H9 (cell line): Measurements from ENCODE around the gene HHATL. TPM values are rescaled to one million over a fixed set of nuclear protein-coding genes. Genes with fewer than 3 reads are reported as not detected.

Experiments
- DNase-seq: peaks from one replicate; pipeline ENCODE4 v3.0.0-alpha.2; 2017
- H2AFZ ChIP-seq: one replicate; pipeline ENCODE4 v1.6.1; 2013; ENCODE audit warnings: mild to moderate bottlenecking, low read length, control low read depth, moderate library complexity
- H2AK5ac ChIP-seq: 2 replicates; pipeline ENCODE4 v1.6.1; 2013; ENCODE audit warnings: low read length, control low read depth, mixed read lengths; ENCODE audit not compliant: insufficient read length
- H2BK120ac ChIP-seq: one replicate; pipeline ENCODE4 v1.6.1; 2013; ENCODE audit warnings: low read depth, mild to moderate bottlenecking, low read length, control low read depth, inconsistent platforms; ENCODE audit not compliant: poor library complexity, severe bottlenecking
- H2BK12ac ChIP-seq: 2 replicates; pipeline ENCODE4 v1.6.1; 2013; ENCODE audit warnings: low read length, control low read depth, mixed read lengths, low read depth; ENCODE audit not compliant: insufficient read length
- H2BK15ac ChIP-seq: 2 replicates; pipeline ENCODE4 v1.6.1; 2013; ENCODE audit warnings: low read depth, low read length, control low read depth
- H2BK20ac ChIP-seq: one replicate; pipeline ENCODE4 v1.6.1; 2013; ENCODE audit warnings: low read depth, mild to moderate bottlenecking, low read length, control low read depth, inconsistent platforms; ENCODE audit not compliant: poor library complexity, severe bottlenecking
- H2BK5ac ChIP-seq: 2 replicates; pipeline ENCODE4 v1.6.1; 2013; ENCODE audit warnings: low read length, control low read depth, mixed read lengths; ENCODE audit not compliant: insufficient read length
- H3K14ac ChIP-seq: 2 replicates; pipeline ENCODE4 v1.6.1; 2013; ENCODE audit warnings: low read length, control low read depth; ENCODE audit not compliant: insufficient read depth
- H3K18ac ChIP-seq: 2 replicates; pipeline ENCODE4 v1.6.1; 2013; ENCODE audit warnings: low read depth, mild to moderate bottlenecking, mixed read lengths, low read length, control low read depth; ENCODE audit not compliant: insufficient read length
- H3K23ac ChIP-seq: 2 replicates; pipeline ENCODE4 v1.6.1; 2013; ENCODE audit warnings: low read length, control low read depth, mixed read lengths, low read depth; ENCODE audit not compliant: insufficient read length
- H3K23me2 ChIP-seq: 2 replicates; pipeline ENCODE4 v1.6.1; 2013; ENCODE audit warnings: low read depth, mild to moderate bottlenecking, mixed read lengths, low read length, control low read depth; ENCODE audit not compliant: insufficient read length, poor library complexity, severe bottlenecking
- H3K27ac ChIP-seq: 2 replicates; pipeline ENCODE4 v1.5.1; 2013; ENCODE audit warnings: low read length, control low read depth, mixed read lengths, low read depth; ENCODE audit not compliant: insufficient read length
- H3K27me3 ChIP-seq: 2 replicates; pipeline ENCODE4 v1.6.1; 2013; ENCODE audit warnings: low read length, control low read depth, inconsistent platforms; ENCODE audit not compliant: insufficient read depth
- H3K4ac ChIP-seq: 2 replicates; pipeline ENCODE4 v1.6.1; 2013; ENCODE audit warnings: low read depth, mild to moderate bottlenecking, control low read depth, inconsistent platforms, low read length, moderate library complexity
- H3K4me1 ChIP-seq: 2 replicates; pipeline ENCODE4 v1.6.1; 2013; ENCODE audit warnings: low read length, control low read depth, inconsistent platforms; ENCODE audit not compliant: insufficient read depth
- H3K4me2 ChIP-seq: 2 replicates; pipeline ENCODE4 v1.6.1; 2013; ENCODE audit warnings: low read length, control low read depth, mixed read lengths; ENCODE audit not compliant: insufficient read length, insufficient read depth
- H3K56ac ChIP-seq: 2 replicates; pipeline ENCODE4 v1.6.1; 2013; ENCODE audit warnings: low read depth, mild to moderate bottlenecking, mixed read lengths, low read length, control low read depth; ENCODE audit not compliant: insufficient read length
- H3K79me1 ChIP-seq: 2 replicates; pipeline ENCODE4 v1.6.1; 2013; ENCODE audit warnings: low read depth, mild to moderate bottlenecking, moderate library complexity, low read length, control low read depth, inconsistent platforms; ENCODE audit not compliant: insufficient read depth, poor library complexity, severe bottlenecking
- H3K79me2 ChIP-seq: 2 replicates; pipeline ENCODE4 v1.6.1; 2013; ENCODE audit warnings: low read length, control low read depth, inconsistent platforms; ENCODE audit not compliant: insufficient read depth
- H3K9ac ChIP-seq: 2 replicates; pipeline ENCODE4 v1.6.1; 2013; ENCODE audit warnings: low read length, control low read depth, mixed read lengths; ENCODE audit not compliant: insufficient read length; ENCODE audit errors: extremely low read depth
- H3K9me3 ChIP-seq: one replicate; pipeline ENCODE4 v1.6.1; 2013; ENCODE audit warnings: low read depth, low read length, inconsistent platforms; ENCODE audit not compliant: control insufficient read depth
- H3T11ph ChIP-seq: one replicate; pipeline ENCODE4 v1.6.1; 2013; ENCODE audit warnings: mild to moderate bottlenecking, low read length, control low read depth, inconsistent platforms
- H4K20me1 ChIP-seq: one replicate; pipeline ENCODE4 v1.6.1; 2013; ENCODE audit not compliant: control insufficient read depth, insufficient read length, insufficient read depth
- H4K5ac ChIP-seq: 2 replicates; pipeline ENCODE4 v1.6.1; 2013; ENCODE audit warnings: low read depth, mild to moderate bottlenecking, mixed read lengths, low read length, control low read depth; ENCODE audit not compliant: insufficient read length
- H4K8ac ChIP-seq: replicated peaks from 2 replicates; pipeline ENCODE4 v1.6.1; 2013; ENCODE audit warnings: low read length, control low read depth, mixed read lengths, low read depth; ENCODE audit not compliant: insufficient read length
- H4K91ac ChIP-seq: 2 replicates; pipeline ENCODE4 v1.6.1; 2013; ENCODE audit warnings: low read depth, mild to moderate bottlenecking, moderate library complexity, mixed read lengths, low read length, control low read depth; ENCODE audit not compliant: insufficient read length
- H3K27ac Mint-ChIP-seq, 3 experiments: 2 replicates in 2 of 3; 3 replicates in 1 of 3; pipeline ENCODE4 v1.8.0; 2020 to 2021; ENCODE audit warnings: mixed read lengths in 3 of 3, mild to moderate bottlenecking in 1 of 3, moderate library complexity in 1 of 3
- H3K27me3 Mint-ChIP-seq: 2 replicates; pipeline ENCODE4 v1.8.0; 2021; ENCODE audit warnings: low read depth, mild to moderate bottlenecking, moderate library complexity, mixed read lengths
- H3K36me3 Mint-ChIP-seq, 3 experiments: 2 replicates in 2 of 3; 3 replicates in 1 of 3; pipeline ENCODE4 v1.8.0; 2020 to 2021; ENCODE audit warnings: low read depth in 3 of 3, mixed read lengths in 3 of 3; ENCODE audit not compliant: insufficient read depth in 1 of 3
- H3K4me1 Mint-ChIP-seq, 2 experiments: 2 replicates each; pipeline ENCODE4 v1.8.0; 2020; ENCODE audit warnings: mixed read lengths in 2 of 2
- H3K4me3 Mint-ChIP-seq, 2 experiments: 2 replicates in 1 of 2; 3 replicates in 1 of 2; pipeline ENCODE4 v1.8.0; 2020 to 2021; ENCODE audit warnings: mild to moderate bottlenecking in 2 of 2, mixed read lengths in 2 of 2, moderate library complexity in 1 of 2
- H3K9me3 Mint-ChIP-seq, 2 experiments: 2 replicates in 1 of 2; 3 replicates in 1 of 2; pipeline ENCODE4 v1.8.0; 2020; ENCODE audit warnings: mild to moderate bottlenecking in 2 of 2, mixed read lengths in 2 of 2, moderate library complexity in 1 of 2
- WGBS: extraction: QIAGEN DNeasy Blood & Tissue Kit; methylation state at CpG from one replicate; pipeline ENCODE4 v1.1.7; 2013; ENCODE audit warnings: missing lambda C conversion rate, low lambda C conversion rate, mixed read lengths; ENCODE audit not compliant: insufficient read length; ENCODE audit errors: extremely low coverage; 5-methylcytosine and 5-hydroxymethylcytosine counted together
- total RNA-seq: library from RNA; stranded (reverse); gene quantifications from 2 replicates; pipeline ENCODE4 v1.2.1, GENCODE V29; 2021
- TF ChIP-seq, protein P1 (sequence below): fragments of 200-600 bp; sonication (generic); conservative IDR thresholded peaks from 3 replicates; pipeline ENCODE4 v1.8.0; 2021; ENCODE audit warnings: antibody characterized with exemption, mild to moderate bottlenecking

The HHATL gene
- total RNA-seq, 1 experiment from 2014 or later = 0.46 TPM

DNA sequence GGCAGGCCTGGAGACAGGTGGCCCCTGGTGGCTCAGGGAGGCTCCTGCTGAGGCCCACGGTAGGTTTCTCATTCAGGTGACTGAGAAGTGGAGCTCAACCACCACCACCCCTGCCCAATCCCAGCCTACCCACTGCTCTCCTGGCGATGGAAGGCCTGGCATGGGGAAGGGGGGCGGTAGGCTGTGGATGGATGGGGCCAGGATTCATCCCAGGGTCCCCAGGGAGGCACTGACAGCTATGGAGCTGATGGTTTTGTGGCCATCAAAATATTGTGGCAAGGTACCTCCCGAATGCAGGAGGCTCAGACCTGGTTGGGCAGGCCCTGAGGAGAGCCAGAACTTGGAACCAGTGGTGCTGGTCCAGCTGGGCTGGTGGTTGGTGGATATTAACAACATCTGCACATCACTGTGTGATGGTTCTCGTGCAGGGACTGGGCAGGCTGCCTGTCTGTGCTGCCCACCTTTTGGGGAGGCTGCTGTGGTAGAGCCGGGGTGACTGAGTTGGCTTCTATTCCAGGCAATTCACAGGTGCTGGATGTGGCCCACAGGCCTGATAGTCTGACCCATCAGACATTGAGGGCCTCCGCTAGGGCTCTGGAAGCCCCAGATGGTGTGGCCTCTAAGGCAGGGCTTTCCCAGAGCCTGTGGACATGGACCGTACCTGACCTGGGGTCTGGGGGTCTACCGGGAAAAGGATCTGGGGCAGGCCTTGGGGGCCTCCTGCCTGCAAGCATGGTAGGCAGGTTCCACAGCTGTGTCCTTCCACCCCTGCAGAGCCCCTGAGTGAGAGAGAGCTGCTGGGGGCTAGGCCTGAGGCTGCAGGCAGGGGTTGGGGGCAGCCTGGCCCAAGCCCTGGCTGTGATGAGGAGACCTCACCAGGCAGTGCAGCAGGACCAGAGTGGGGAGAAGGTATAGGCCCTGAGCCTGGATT is 45.7 kb downstream of the HHATL start:
- Histone ChIP-seq H3K56ac (no peak overlapping the region), H4K91ac (no peak overlapping the region), H3K14ac (no peak overlapping the region; the same call in 1 of the 2 replicates), H2BK5ac (no peak overlapping the region), H4K8ac (no peak overlapping the region), H3T11ph (no peak overlapping the region), H2AK5ac (no peak overlapping the region), H2BK120ac (no peak overlapping the region), H3K4me1 (peaks cover 6% of the 10 kb centered on the region; the same call in 1 of the 2 replicates), H4K5ac (no peak overlapping the region), H2BK20ac (no peak overlapping the region), H2BK15ac (no peak overlapping the region), H3K18ac (no peak overlapping the region), H4K20me1 (no peaks in the 10 kb centered on the region), H3K79me1 (no peaks in the 10 kb centered on the region), H2BK12ac (no peak overlapping the region), H3K27ac (no peak overlapping the region), H3K23ac (no peak overlapping the region), H3K9ac (no peak overlapping the region), H3K79me2 (no peaks in the 10 kb centered on the region), H3K9me3 (no peaks in the 10 kb centered on the region), H3K23me2 (no peaks in the 10 kb centered on the region), H3K27me3 (no peaks in the 10 kb centered on the region), H3K4ac (no peak overlapping the region), H2AFZ (no peak overlapping the region), H3K4me2 (no peak overlapping the region)
- WGBS = no CpG with 5 or more reads among the region's 9 CpGs
- H3K27ac Mint-ChIP-seq = 0 out of 7 replicates have a peak overlapping the region, but pooled peaks of 1 of the 3 experiments have one; percentile 55
- no peak overlapping the region; a peak in 1 of 5 replicates for H3K4me3 Mint-ChIP-seq
- TF ChIP-seq, protein P1, sequence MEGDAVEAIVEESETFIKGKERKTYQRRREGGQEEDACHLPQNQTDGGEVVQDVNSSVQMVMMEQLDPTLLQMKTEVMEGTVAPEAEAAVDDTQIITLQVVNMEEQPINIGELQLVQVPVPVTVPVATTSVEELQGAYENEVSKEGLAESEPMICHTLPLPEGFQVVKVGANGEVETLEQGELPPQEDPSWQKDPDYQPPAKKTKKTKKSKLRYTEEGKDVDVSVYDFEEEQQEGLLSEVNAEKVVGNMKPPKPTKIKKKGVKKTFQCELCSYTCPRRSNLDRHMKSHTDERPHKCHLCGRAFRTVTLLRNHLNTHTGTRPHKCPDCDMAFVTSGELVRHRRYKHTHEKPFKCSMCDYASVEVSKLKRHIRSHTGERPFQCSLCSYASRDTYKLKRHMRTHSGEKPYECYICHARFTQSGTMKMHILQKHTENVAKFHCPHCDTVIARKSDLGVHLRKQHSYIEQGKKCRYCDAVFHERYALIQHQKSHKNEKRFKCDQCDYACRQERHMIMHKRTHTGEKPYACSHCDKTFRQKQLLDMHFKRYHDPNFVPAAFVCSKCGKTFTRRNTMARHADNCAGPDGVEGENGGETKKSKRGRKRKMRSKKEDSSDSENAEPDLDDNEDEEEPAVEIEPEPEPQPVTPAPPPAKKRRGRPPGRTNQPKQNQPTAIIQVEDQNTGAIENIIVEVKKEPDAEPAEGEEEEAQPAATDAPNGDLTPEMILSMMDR = no peak
- DNase-seq = no peak
- peaks cover 3 to 21% (median 8%) of the 10 kb centered on the region in 3 experiments for H3K36me3 Mint-ChIP-seq
- no peaks in the 10 kb centered on the region for H3K9me3 Mint-ChIP-seq
- H3K4me1 Mint-ChIP-seq = peaks cover 21 to 40% of the 10 kb centered on the region in 2 experiments
- no peaks in the 10 kb centered on the region for H3K27me3 Mint-ChIP-seq
